Tracheal epithelial cell (primary cell): Measurements from ENCODE around the gene SCARF1. TPM values are rescaled to one million over a fixed set of nuclear protein-coding genes. Genes with fewer than 3 reads are reported as not detected.

Experiments
- total RNA-seq: library from RNA; depleted of rRNA; stranded (reverse); fragments of >200 nt; gene quantifications from 2 replicates; pipeline ENCODE4 v1.2.1, GENCODE V29; 2014

Gene SCARF1
- 0.21 and 0.48 TPM in 2 replicates for total RNA-seq

GRCh38 chr17:1645207-1646171, at the start of gene SCARF1:
Gene SCARF1, minus strand, starts transcription at chr17:1645732. Its CDS starts 35 bp downstream, at chr17:1645697.

GRCh38 chr17:1684378-1685189, 39.1 kb upstream of the SCARF1 start, which contains the start of gene PRPF8:
Gene PRPF8, minus strand, starts transcription at chr17:1684867. Its CDS starts 296 bp downstream, at chr17:1684571.

GRCh38 chr17:1649844-1650501, 4.4 kb upstream of the SCARF1 start, which contains the start of gene RILP:
Gene RILP, minus strand, starts transcription at chr17:1649866. Its CDS starts 62 bp downstream, at chr17:1649804.

GRCh38 chr17:1627982-1628855, 17.3 kb downstream of the SCARF1 start, which contains the start of gene SLC43A2:
Gene SLC43A2, minus strand, starts transcription at chr17:1628834. Its CDS starts 960 bp downstream, at chr17:1627874.

Other genes starting within 250 kb of the SCARF1 start
- gene YWHAE, start 245.5 kb downstream of the SCARF1 start, total RNA-seq, result 412 and 413 TPM in 2 replicates
- 126 and 165 TPM in 2 replicates for gene CRK, start 189.5 kb downstream of the SCARF1 start, total RNA-seq
- 67.1 and 151 TPM in 2 replicates for gene MYO1C, start 153.0 kb downstream of the SCARF1 start, total RNA-seq
- 36.6 and 40.1 TPM in 2 replicates for gene INPP5K, start 129.1 kb downstream of the SCARF1 start, total RNA-seq
- 10.1 and 10.9 TPM in 2 replicates for gene PITPNA, start 82.9 kb downstream of the SCARF1 start, total RNA-seq
- 1.3 and 2.7 TPM in 2 replicates for gene SLC43A2, start 16.9 kb downstream of the SCARF1 start, total RNA-seq
- 6.7 and 9.8 TPM in 2 replicates for gene RILP, start 4.1 kb upstream of the SCARF1 start, total RNA-seq
- gene PRPF8, start 39.1 kb upstream of the SCARF1 start, total RNA-seq, result 63.6 and 82.3 TPM in 2 replicates
- gene TLCD2, start 64.6 kb upstream of the SCARF1 start, total RNA-seq, result 4.7 and 6.0 TPM in 2 replicates
- 22.0 and 24.6 TPM in 2 replicates for gene WDR81, start 79.0 kb upstream of the SCARF1 start, total RNA-seq
- gene SERPINF2, start 97.1 kb upstream of the SCARF1 start, total RNA-seq, result 2.2 and 4.0 TPM in 2 replicates
- 106 and 135 TPM in 2 replicates for gene SERPINF1, start 116.3 kb upstream of the SCARF1 start, total RNA-seq
- 7.0 and 9.4 TPM in 2 replicates for gene SMYD4, start 184.2 kb upstream of the SCARF1 start, total RNA-seq
- gene RPA1, start 184.3 kb upstream of the SCARF1 start, total RNA-seq, result 11.3 and 17.1 TPM in 2 replicates